ENCODE data around the gene DHX15.
A peak's percentile ranks its signal among the peaks of the same experiment; 100 is the strongest.

DHX15 gene

DNA sequence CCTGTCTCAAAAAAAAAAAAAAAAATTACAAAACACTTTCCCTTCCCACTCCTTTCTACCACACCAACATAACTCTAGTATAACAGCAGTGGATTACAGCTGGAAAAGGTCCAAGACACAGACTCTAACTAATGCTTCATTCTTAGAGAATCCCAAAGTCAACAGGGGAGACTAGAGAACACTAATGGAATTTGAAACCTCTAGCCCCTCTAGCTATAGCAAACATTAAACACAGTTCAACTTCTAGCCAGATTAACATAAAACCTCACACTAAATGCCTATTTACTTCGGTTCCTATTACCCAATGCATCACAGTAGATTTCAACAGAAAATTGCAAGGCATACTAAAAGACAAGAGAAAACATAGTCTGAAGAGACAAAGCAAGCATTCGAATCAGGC, 10.5 kb upstream of the DHX15 start (continued):
- TF ChIP-seq ZNF350 (tag by site-specific recombination; IDR thresholded peaks at IDR 0.05): no peak
- no peak for TF ChIP-seq ZNF416 (tag by site-specific recombination; IDR thresholded peaks at IDR 0.05)
- no peak for TF ChIP-seq ZFP37 (tag by site-specific recombination; IDR thresholded peaks at IDR 0.05)
- TF ChIP-seq ZNF133 (tag by site-specific recombination; IDR thresholded peaks at IDR 0.05): no peak
- no peak for TF ChIP-seq ZNF138 (tag by site-specific recombination; IDR thresholded peaks at IDR 0.05; ENCODE audit: borderline replicate concordance)
- TF ChIP-seq, protein P1, sequence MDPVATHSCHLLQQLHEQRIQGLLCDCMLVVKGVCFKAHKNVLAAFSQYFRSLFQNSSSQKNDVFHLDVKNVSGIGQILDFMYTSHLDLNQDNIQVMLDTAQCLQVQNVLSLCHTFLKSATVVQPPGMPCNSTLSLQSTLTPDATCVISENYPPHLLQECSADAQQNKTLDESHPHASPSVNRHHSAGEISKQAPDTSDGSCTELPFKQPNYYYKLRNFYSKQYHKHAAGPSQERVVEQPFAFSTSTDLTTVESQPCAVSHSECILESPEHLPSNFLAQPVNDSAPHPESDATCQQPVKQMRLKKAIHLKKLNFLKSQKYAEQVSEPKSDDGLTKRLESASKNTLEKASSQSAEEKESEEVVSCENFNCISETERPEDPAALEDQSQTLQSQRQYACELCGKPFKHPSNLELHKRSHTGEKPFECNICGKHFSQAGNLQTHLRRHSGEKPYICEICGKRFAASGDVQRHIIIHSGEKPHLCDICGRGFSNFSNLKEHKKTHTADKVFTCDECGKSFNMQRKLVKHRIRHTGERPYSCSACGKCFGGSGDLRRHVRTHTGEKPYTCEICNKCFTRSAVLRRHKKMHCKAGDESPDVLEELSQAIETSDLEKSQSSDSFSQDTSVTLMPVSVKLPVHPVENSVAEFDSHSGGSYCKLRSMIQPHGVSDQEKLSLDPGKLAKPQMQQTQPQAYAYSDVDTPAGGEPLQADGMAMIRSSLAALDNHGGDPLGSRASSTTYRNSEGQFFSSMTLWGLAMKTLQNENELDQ (tag by site-specific recombination; IDR thresholded peaks at IDR 0.05; ENCODE audit: low read depth): no peak
- TF ChIP-seq, protein P2, sequence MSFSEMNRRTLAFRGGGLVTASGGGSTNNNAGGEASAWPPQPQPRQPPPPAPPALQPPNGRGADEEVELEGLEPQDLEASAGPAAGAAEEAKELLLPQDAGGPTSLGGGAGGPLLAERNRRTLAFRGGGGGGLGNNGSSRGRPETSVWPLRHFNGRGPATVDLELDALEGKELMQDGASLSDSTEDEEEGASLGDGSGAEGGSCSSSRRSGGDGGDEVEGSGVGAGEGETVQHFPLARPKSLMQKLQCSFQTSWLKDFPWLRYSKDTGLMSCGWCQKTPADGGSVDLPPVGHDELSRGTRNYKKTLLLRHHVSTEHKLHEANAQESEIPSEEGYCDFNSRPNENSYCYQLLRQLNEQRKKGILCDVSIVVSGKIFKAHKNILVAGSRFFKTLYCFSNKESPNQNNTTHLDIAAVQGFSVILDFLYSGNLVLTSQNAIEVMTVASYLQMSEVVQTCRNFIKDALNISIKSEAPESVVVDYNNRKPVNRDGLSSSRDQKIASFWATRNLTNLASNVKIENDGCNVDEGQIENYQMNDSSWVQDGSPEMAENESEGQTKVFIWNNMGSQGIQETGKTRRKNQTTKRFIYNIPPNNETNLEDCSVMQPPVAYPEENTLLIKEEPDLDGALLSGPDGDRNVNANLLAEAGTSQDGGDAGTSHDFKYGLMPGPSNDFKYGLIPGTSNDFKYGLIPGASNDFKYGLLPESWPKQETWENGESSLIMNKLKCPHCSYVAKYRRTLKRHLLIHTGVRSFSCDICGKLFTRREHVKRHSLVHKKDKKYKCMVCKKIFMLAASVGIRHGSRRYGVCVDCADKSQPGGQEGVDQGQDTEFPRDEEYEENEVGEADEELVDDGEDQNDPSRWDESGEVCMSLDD (tag by site-specific recombination; IDR thresholded peaks at IDR 0.05): no peak
- TF ChIP-seq, protein P3, sequence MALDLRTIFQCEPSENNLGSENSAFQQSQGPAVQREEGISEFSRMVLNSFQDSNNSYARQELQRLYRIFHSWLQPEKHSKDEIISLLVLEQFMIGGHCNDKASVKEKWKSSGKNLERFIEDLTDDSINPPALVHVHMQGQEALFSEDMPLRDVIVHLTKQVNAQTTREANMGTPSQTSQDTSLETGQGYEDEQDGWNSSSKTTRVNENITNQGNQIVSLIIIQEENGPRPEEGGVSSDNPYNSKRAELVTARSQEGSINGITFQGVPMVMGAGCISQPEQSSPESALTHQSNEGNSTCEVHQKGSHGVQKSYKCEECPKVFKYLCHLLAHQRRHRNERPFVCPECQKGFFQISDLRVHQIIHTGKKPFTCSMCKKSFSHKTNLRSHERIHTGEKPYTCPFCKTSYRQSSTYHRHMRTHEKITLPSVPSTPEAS (tag by site-specific recombination; IDR thresholded peaks at IDR 0.05): no peak
- TF ChIP-seq, protein P4, sequence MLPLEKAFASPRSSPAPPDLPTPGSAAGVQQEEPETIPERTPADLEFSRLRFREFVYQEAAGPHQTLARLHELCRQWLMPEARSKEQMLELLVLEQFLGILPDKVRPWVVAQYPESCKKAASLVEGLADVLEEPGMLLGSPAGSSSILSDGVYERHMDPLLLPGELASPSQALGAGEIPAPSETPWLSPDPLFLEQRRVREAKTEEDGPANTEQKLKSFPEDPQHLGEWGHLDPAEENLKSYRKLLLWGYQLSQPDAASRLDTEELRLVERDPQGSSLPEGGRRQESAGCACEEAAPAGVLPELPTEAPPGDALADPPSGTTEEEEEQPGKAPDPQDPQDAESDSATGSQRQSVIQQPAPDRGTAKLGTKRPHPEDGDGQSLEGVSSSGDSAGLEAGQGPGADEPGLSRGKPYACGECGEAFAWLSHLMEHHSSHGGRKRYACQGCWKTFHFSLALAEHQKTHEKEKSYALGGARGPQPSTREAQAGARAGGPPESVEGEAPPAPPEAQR (tag by site-specific recombination; IDR thresholded peaks at IDR 0.05): no peak
- TF ChIP-seq, protein P5, sequence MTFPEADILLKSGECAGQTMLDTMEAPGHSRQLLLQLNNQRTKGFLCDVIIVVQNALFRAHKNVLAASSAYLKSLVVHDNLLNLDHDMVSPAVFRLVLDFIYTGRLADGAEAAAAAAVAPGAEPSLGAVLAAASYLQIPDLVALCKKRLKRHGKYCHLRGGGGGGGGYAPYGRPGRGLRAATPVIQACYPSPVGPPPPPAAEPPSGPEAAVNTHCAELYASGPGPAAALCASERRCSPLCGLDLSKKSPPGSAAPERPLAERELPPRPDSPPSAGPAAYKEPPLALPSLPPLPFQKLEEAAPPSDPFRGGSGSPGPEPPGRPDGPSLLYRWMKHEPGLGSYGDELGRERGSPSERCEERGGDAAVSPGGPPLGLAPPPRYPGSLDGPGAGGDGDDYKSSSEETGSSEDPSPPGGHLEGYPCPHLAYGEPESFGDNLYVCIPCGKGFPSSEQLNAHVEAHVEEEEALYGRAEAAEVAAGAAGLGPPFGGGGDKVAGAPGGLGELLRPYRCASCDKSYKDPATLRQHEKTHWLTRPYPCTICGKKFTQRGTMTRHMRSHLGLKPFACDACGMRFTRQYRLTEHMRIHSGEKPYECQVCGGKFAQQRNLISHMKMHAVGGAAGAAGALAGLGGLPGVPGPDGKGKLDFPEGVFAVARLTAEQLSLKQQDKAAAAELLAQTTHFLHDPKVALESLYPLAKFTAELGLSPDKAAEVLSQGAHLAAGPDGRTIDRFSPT (tag by site-specific recombination; IDR thresholded peaks at IDR 0.05): no peak
- TF ChIP-seq ZNF121 (tag by site-specific recombination; IDR thresholded peaks at IDR 0.05): no peak
- no peak for TF ChIP-seq ZNF2 (tag by site-specific recombination; IDR thresholded peaks at IDR 0.05)
- no peak for TF ChIP-seq ZNF768 (tag by site-specific recombination; IDR thresholded peaks at IDR 0.05)
- TF ChIP-seq, protein P6, sequence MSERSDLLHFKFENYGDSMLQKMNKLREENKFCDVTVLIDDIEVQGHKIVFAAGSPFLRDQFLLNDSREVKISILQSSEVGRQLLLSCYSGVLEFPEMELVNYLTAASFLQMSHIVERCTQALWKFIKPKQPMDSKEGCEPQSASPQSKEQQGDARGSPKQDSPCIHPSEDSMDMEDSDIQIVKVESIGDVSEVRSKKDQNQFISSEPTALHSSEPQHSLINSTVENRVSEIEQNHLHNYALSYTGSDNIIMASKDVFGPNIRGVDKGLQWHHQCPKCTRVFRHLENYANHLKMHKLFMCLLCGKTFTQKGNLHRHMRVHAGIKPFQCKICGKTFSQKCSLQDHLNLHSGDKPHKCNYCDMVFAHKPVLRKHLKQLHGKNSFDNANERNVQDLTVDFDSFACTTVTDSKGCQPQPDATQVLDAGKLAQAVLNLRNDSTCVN (tag by site-specific recombination; optimal IDR thresholded peaks at IDR 0.05): no peak
- TF ChIP-seq ZNF146 (tag by site-specific recombination; IDR thresholded peaks at IDR 0.05): no peak
- TF ChIP-seq FEZF1 (tag by site-specific recombination; IDR thresholded peaks at IDR 0.05): peak; percentile 25; the same call in 1 of the 2 replicates
- no peak for TF ChIP-seq ZBTB1 (tag by site-specific recombination; IDR thresholded peaks at IDR 0.05)
- no peak for TF ChIP-seq ZNF521 (tag by site-specific recombination; IDR thresholded peaks at IDR 0.05)
- TF ChIP-seq ZFP3 (tag by site-specific recombination; IDR thresholded peaks at IDR 0.05; ENCODE audit: low read depth): no peak
- TF ChIP-seq ZNF529 (tag by site-specific recombination; IDR thresholded peaks at IDR 0.05; ENCODE audit: insufficient replicate concordance): no peak
- TF ChIP-seq ZNF324 (tag by site-specific recombination; IDR thresholded peaks at IDR 0.05): no peak
- TF ChIP-seq ZNF776 (tag by site-specific recombination; IDR thresholded peaks at IDR 0.05; ENCODE audit: borderline replicate concordance): no peak
- TF ChIP-seq ZBTB17 (tag by site-specific recombination; IDR thresholded peaks at IDR 0.05): 0 out of 2 replicates have a peak, but pooled peaks have one; percentile 15
- TF ChIP-seq BCL11B (tag by site-specific recombination; IDR thresholded peaks at IDR 0.05; ENCODE audit: low read depth): no peak
- no peak for TF ChIP-seq MZF1 (tag by site-specific recombination; IDR thresholded peaks at IDR 0.05; ENCODE audit: borderline replicate concordance)
- TF ChIP-seq ZNF596 (tag by site-specific recombination; IDR thresholded peaks at IDR 0.05): no peak
- TF ChIP-seq ZBTB21 (tag by site-specific recombination; IDR thresholded peaks at IDR 0.05): no peak
- no peak for TF ChIP-seq ZNF239 (tag by site-specific recombination; IDR thresholded peaks at IDR 0.05)
- TF ChIP-seq ZNF623 (tag by site-specific recombination; IDR thresholded peaks at IDR 0.05): no peak
- no peak for TF ChIP-seq MEIS1 (CRISPR knock-in tag; IDR thresholded peaks at IDR 0.05; ENCODE audit: borderline replicate concordance)
- TF ChIP-seq ZNF629 (tag by site-specific recombination; IDR thresholded peaks at IDR 0.05): no peak
- TF ChIP-seq ZNF571 (tag by site-specific recombination; IDR thresholded peaks at IDR 0.05): no peak

Measured in HEK293 (cell line).